Subcutaneous abdominal adipose tissue (tissue), 5 donors: Measurements from ENCODE around the gene IFT25.

Experiments
- H3K27ac ChIP-seq: one replicate; pipeline ENCODE4 v1.7.0; 2013; ENCODE audit warnings: low read depth, mild to moderate bottlenecking, inconsistent platforms, low read length, moderate library complexity
- H3K27me3 ChIP-seq, 5 donors: one replicate each; pipeline ENCODE4 v1.7.0; 2013; ENCODE audit warnings: low read length in 5 of 5, inconsistent platforms in 1 of 5; ENCODE audit not compliant: control insufficient read depth in 5 of 5, insufficient read depth in 4 of 5
- H3K36me3 ChIP-seq, 5 donors: one replicate each; pipeline ENCODE4 v1.7.0; 2013; ENCODE audit warnings: low read length in 5 of 5; ENCODE audit not compliant: control insufficient read depth in 5 of 5, insufficient read depth in 5 of 5
- H3K4me1 ChIP-seq, 5 donors: one replicate each; pipeline ENCODE4 v1.7.0; 2013; ENCODE audit warnings: low read length in 5 of 5, mild to moderate bottlenecking in 3 of 5, moderate library complexity in 1 of 5; ENCODE audit not compliant: control insufficient read depth in 5 of 5, insufficient read depth in 5 of 5
- H3K4me3 ChIP-seq, 5 donors: one replicate each; pipeline ENCODE4 v1.7.0; 2013; ENCODE audit warnings: low read length in 5 of 5, low read depth in 1 of 5
- H3K9ac ChIP-seq, 5 donors: one replicate each; pipeline ENCODE4 v1.7.0; 2013; ENCODE audit warnings: low read length in 5 of 5, mild to moderate bottlenecking in 4 of 5, moderate library complexity in 3 of 5
- H3K9me3 ChIP-seq, 5 donors: one replicate each; pipeline ENCODE4 v1.7.0; 2013; ENCODE audit warnings: low read length in 5 of 5; ENCODE audit not compliant: control insufficient read depth in 5 of 5
- donor health status: healthy.
- donor health status: healthy.
- donor health status: healthy.
- donor health status: healthy.
- donor health status: healthy.

The IFT25 gene

DNA sequence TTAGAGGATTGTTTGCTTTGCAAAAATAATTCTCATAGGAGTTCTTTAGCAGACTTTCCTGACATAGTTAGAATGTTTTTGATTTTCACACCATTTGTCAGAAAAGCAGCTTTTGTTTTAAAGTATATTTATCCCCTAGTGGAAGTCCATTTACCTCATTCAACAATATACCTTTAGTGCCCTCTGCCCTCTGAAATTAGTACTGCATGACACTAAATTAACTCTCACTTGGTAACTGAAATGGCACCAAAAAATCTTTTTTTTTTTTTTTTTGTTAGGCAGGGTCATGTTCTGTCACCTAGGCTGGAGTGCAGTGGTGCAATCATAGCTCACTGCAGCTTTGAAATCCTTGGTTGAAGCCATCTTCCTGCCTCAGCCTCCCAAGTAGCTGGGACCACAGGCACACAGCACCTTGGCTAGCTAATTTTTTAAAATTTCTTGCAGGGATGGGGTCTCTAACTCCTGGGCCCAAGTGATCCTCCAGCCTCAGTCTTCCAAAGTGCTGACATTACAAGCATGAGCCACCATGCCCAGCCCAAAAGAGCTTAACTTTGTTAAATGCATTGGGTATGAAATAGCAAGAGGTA lies 14.3 kb upstream of the IFT25 start:
- H3K4me3 ChIP-seq = no peak overlapping the region
- H3K27ac ChIP-seq = no peak overlapping the region
- peaks cover 20 to 53% (median 38%) of the 10 kb centered on the region in 5 donors for H3K36me3 ChIP-seq
- H3K9me3 ChIP-seq = no peaks in the 10 kb centered on the region
- H3K9ac ChIP-seq = peak overlapping the region in 1 of 5 donors; percentile 4
- no peaks in the 10 kb centered on the region for H3K27me3 ChIP-seq
- H3K4me1 ChIP-seq = peaks cover 0 to 15% (median 11%) of the 10 kb centered on the region in 5 donors

GRCh38 chr1:53957194-53957818 lies 11.8 kb upstream of the IFT25 start:
- no peaks in the 10 kb centered on the region for H3K9me3 ChIP-seq
- H3K27ac ChIP-seq = no peak overlapping the region
- peaks cover 0 to 15% (median 11%) of the 10 kb centered on the region in 5 donors for H3K4me1 ChIP-seq
- no peaks in the 10 kb centered on the region for H3K27me3 ChIP-seq
- no peak overlapping the region for H3K4me3 ChIP-seq
- H3K36me3 ChIP-seq = peaks cover 14 to 45% (median 30%) of the 10 kb centered on the region in 5 donors
- H3K9ac ChIP-seq = no peak overlapping the region

- Histone ChIP-seq H3K4me3 (no peak overlapping the region), H3K27ac (no peak overlapping the region), H3K4me1 (peaks cover 0 to 15% (median 11%) of the 10 kb centered on the region in 5 donors), H3K36me3 (peaks cover 8 to 45% (median 31%) of the 10 kb centered on the region in 5 donors), H3K9me3 (no peaks in the 10 kb centered on the region), H3K9ac (peak overlapping the region in 2 of 5 donors; percentile 27 to 56), H3K27me3 (no peaks in the 10 kb centered on the region)
These were observed 11.0 kb upstream of the IFT25 start for GRCh38 chr1:53956308-53957168.

DNA sequence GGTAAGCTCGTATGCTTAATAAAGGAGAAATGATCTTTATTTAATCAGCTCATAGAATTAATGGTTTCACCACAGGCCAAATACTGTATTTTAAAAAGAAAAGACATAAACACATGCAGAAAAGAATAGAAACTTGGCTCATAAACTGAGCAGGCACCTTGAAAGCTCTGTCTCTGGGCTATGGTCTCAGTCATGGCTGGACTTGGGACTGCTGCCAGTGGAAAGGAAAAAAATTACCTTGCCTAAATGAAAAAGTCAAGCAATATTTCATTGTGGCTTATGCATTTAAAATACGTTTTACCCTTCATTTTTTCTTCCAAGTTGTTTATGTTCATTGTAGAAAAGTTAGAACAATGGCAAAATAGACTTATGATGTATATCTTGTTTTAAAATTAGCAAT lies 8.6 kb upstream of the IFT25 start:
- Histone ChIP-seq H3K36me3 (peaks cover 0 to 33% (median 19%) of the 10 kb centered on the region in 5 donors), H3K9ac (no peak overlapping the region), H3K27me3 (no peaks in the 10 kb centered on the region), H3K9me3 (no peaks in the 10 kb centered on the region), H3K27ac (no peak overlapping the region), H3K4me3 (no peak overlapping the region), H3K4me1 (peaks cover 0 to 15% (median 11%) of the 10 kb centered on the region in 5 donors)

DNA sequence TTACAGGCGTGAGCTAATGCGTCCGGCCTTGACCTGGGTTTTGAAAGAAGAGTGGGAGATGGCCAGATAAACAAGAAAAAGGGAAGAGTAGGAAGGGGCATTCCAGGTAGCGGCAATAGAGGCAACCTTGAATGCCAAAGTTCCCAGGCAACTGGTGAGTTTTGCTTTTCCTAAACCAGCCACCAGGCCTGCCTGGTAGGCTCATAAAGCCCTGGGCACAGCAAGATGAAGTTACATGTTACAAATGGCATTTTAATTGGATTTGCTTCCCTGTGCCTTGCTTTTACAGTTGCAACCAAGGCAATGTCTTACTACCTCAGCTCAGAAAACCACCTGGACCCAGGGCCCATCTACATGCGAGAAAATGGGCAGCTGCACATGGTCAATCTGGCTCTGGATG lies 6.2 kb upstream of the IFT25 start:
- H3K27ac ChIP-seq = no peak overlapping the region

GRCh38 chr1:53949023-53949990 lies 3.8 kb upstream of the IFT25 start:
- H3K4me3 ChIP-seq = no peak overlapping the region
- peaks cover 6 to 22% (median 21%) of the 10 kb centered on the region in 5 donors for H3K4me1 ChIP-seq
- H3K27me3 ChIP-seq = no peaks in the 10 kb centered on the region
- H3K27ac ChIP-seq = no peak overlapping the region
- H3K9me3 ChIP-seq = no peaks in the 10 kb centered on the region
- no peak overlapping the region for H3K9ac ChIP-seq
- peaks cover 0 to 19% (median 15%) of the 10 kb centered on the region in 5 donors for H3K36me3 ChIP-seq

More for the DNA sequence above, 6.2 kb upstream of the IFT25 start:
- no peaks in the 10 kb centered on the region for H3K9me3 ChIP-seq
- no peaks in the 10 kb centered on the region for H3K27me3 ChIP-seq
- H3K4me1 ChIP-seq = peaks cover 2 to 20% (median 13%) of the 10 kb centered on the region in 5 donors
- H3K9ac ChIP-seq = no peak overlapping the region
- no peak overlapping the region for H3K4me3 ChIP-seq
- H3K36me3 ChIP-seq = peaks cover 0 to 20% (median 15%) of the 10 kb centered on the region in 5 donors

DNA sequence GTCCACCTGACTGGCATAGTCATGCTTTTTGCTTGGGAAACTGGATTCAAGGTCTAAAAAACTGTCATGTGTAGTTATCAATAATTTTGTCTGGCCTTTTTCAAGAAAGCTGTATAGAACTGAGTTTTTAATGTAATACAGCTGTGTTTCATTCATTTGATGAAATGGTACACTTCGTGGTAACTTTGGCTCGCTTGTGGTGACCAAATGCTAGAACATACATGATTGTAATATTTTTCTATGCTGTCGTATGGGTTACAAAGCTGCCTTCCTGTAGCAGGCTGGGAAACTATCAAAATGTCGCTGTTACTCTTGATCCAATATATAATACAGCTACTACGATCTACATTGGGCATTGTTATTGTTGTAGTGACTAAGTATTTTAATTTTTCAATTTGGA lies 2.8 kb upstream of the IFT25 start:
- H3K27me3 ChIP-seq = no peaks in the 10 kb centered on the region
- H3K9ac ChIP-seq = peak overlapping the region in 3 of 5 donors; percentile 21 to 81 (median 22)
- H3K27ac ChIP-seq = no peak overlapping the region
- H3K36me3 ChIP-seq = peaks cover 0 to 17% (median 10%) of the 10 kb centered on the region in 5 donors
- no peak overlapping the region for H3K4me3 ChIP-seq
- peaks cover 6 to 27% (median 21%) of the 10 kb centered on the region in 5 donors for H3K4me1 ChIP-seq
- H3K9me3 ChIP-seq = no peaks in the 10 kb centered on the region

GRCh38 chr1:53947172-53947907 lies 1.8 kb upstream of the IFT25 start:
- H3K9me3 ChIP-seq = no peaks in the 10 kb centered on the region
- H3K27ac ChIP-seq = peak overlapping the region; percentile 68
- peaks cover 6 to 27% (median 21%) of the 10 kb centered on the region in 5 donors for H3K4me1 ChIP-seq
- peak overlapping the region; percentile 60 to 96 (median 74) for H3K4me3 ChIP-seq
- peak overlapping the region in 4 of 5 donors; percentile 58 to 85 (median 74) for H3K9ac ChIP-seq
- H3K27me3 ChIP-seq = no peaks in the 10 kb centered on the region
- peaks cover 0 to 8% (median 7%) of the 10 kb centered on the region in 5 donors for H3K36me3 ChIP-seq
